H9 (cell line): Measurements from ENCODE around the gene EPC1. TPM values are rescaled to one million over a fixed set of nuclear protein-coding genes. Genes with fewer than 3 reads are reported as not detected.
"Not testable (repeated sequence)": the region's sequence is repeated elsewhere in the genome, so short reads cannot be mapped to it uniquely, and the experiment has no call there.

Experiments used
- DNase-seq: peaks from one replicate; pipeline ENCODE4 v3.0.0-alpha.2; 2017
- H2AFZ ChIP-seq: one replicate; pipeline ENCODE4 v1.6.1; 2013; ENCODE audit warnings: mild to moderate bottlenecking, low read length, control low read depth, moderate library complexity
- H2AK5ac ChIP-seq: 2 replicates; pipeline ENCODE4 v1.6.1; 2013; ENCODE audit warnings: low read length, control low read depth, mixed read lengths; ENCODE audit not compliant: insufficient read length
- H2BK120ac ChIP-seq: one replicate; pipeline ENCODE4 v1.6.1; 2013; ENCODE audit warnings: low read depth, mild to moderate bottlenecking, low read length, control low read depth, inconsistent platforms; ENCODE audit not compliant: poor library complexity, severe bottlenecking
- H2BK12ac ChIP-seq: 2 replicates; pipeline ENCODE4 v1.6.1; 2013; ENCODE audit warnings: low read length, control low read depth, mixed read lengths, low read depth; ENCODE audit not compliant: insufficient read length
- H2BK15ac ChIP-seq: 2 replicates; pipeline ENCODE4 v1.6.1; 2013; ENCODE audit warnings: low read depth, low read length, control low read depth
- H2BK20ac ChIP-seq: one replicate; pipeline ENCODE4 v1.6.1; 2013; ENCODE audit warnings: low read depth, mild to moderate bottlenecking, low read length, control low read depth, inconsistent platforms; ENCODE audit not compliant: poor library complexity, severe bottlenecking
- H2BK5ac ChIP-seq: 2 replicates; pipeline ENCODE4 v1.6.1; 2013; ENCODE audit warnings: low read length, control low read depth, mixed read lengths; ENCODE audit not compliant: insufficient read length
- H3K14ac ChIP-seq: 2 replicates; pipeline ENCODE4 v1.6.1; 2013; ENCODE audit warnings: low read length, control low read depth; ENCODE audit not compliant: insufficient read depth
- H3K18ac ChIP-seq: 2 replicates; pipeline ENCODE4 v1.6.1; 2013; ENCODE audit warnings: low read depth, mild to moderate bottlenecking, mixed read lengths, low read length, control low read depth; ENCODE audit not compliant: insufficient read length
- H3K23ac ChIP-seq: 2 replicates; pipeline ENCODE4 v1.6.1; 2013; ENCODE audit warnings: low read length, control low read depth, mixed read lengths, low read depth; ENCODE audit not compliant: insufficient read length
- H3K23me2 ChIP-seq: 2 replicates; pipeline ENCODE4 v1.6.1; 2013; ENCODE audit warnings: low read depth, mild to moderate bottlenecking, mixed read lengths, low read length, control low read depth; ENCODE audit not compliant: insufficient read length, poor library complexity, severe bottlenecking
- H3K27ac ChIP-seq: 2 replicates; pipeline ENCODE4 v1.5.1; 2013; ENCODE audit warnings: low read length, control low read depth, mixed read lengths, low read depth; ENCODE audit not compliant: insufficient read length
- H3K27me3 ChIP-seq: 2 replicates; pipeline ENCODE4 v1.6.1; 2013; ENCODE audit warnings: low read length, control low read depth, inconsistent platforms; ENCODE audit not compliant: insufficient read depth
- H3K4ac ChIP-seq: 2 replicates; pipeline ENCODE4 v1.6.1; 2013; ENCODE audit warnings: low read depth, mild to moderate bottlenecking, control low read depth, inconsistent platforms, low read length, moderate library complexity
- H3K4me1 ChIP-seq: 2 replicates; pipeline ENCODE4 v1.6.1; 2013; ENCODE audit warnings: low read length, control low read depth, inconsistent platforms; ENCODE audit not compliant: insufficient read depth
- H3K4me2 ChIP-seq: 2 replicates; pipeline ENCODE4 v1.6.1; 2013; ENCODE audit warnings: low read length, control low read depth, mixed read lengths; ENCODE audit not compliant: insufficient read length, insufficient read depth
- H3K56ac ChIP-seq: 2 replicates; pipeline ENCODE4 v1.6.1; 2013; ENCODE audit warnings: low read depth, mild to moderate bottlenecking, mixed read lengths, low read length, control low read depth; ENCODE audit not compliant: insufficient read length
- H3K79me1 ChIP-seq: 2 replicates; pipeline ENCODE4 v1.6.1; 2013; ENCODE audit warnings: low read depth, mild to moderate bottlenecking, moderate library complexity, low read length, control low read depth, inconsistent platforms; ENCODE audit not compliant: insufficient read depth, poor library complexity, severe bottlenecking
- H3K79me2 ChIP-seq: 2 replicates; pipeline ENCODE4 v1.6.1; 2013; ENCODE audit warnings: low read length, control low read depth, inconsistent platforms; ENCODE audit not compliant: insufficient read depth
- H3K9ac ChIP-seq: 2 replicates; pipeline ENCODE4 v1.6.1; 2013; ENCODE audit warnings: low read length, control low read depth, mixed read lengths; ENCODE audit not compliant: insufficient read length; ENCODE audit errors: extremely low read depth
- H3K9me3 ChIP-seq: one replicate; pipeline ENCODE4 v1.6.1; 2013; ENCODE audit warnings: low read depth, low read length, inconsistent platforms; ENCODE audit not compliant: control insufficient read depth
- H3T11ph ChIP-seq: one replicate; pipeline ENCODE4 v1.6.1; 2013; ENCODE audit warnings: mild to moderate bottlenecking, low read length, control low read depth, inconsistent platforms
- H4K20me1 ChIP-seq: one replicate; pipeline ENCODE4 v1.6.1; 2013; ENCODE audit not compliant: control insufficient read depth, insufficient read length, insufficient read depth
- H4K5ac ChIP-seq: 2 replicates; pipeline ENCODE4 v1.6.1; 2013; ENCODE audit warnings: low read depth, mild to moderate bottlenecking, mixed read lengths, low read length, control low read depth; ENCODE audit not compliant: insufficient read length
- H4K8ac ChIP-seq: replicated peaks from 2 replicates; pipeline ENCODE4 v1.6.1; 2013; ENCODE audit warnings: low read length, control low read depth, mixed read lengths, low read depth; ENCODE audit not compliant: insufficient read length
- H4K91ac ChIP-seq: 2 replicates; pipeline ENCODE4 v1.6.1; 2013; ENCODE audit warnings: low read depth, mild to moderate bottlenecking, moderate library complexity, mixed read lengths, low read length, control low read depth; ENCODE audit not compliant: insufficient read length
- H3K27ac Mint-ChIP-seq, 3 experiments: 2 replicates in 2 of 3; 3 replicates in 1 of 3; pipeline ENCODE4 v1.8.0; 2020 to 2021; ENCODE audit warnings: mixed read lengths in 3 of 3, mild to moderate bottlenecking in 1 of 3, moderate library complexity in 1 of 3
- H3K27me3 Mint-ChIP-seq: 2 replicates; pipeline ENCODE4 v1.8.0; 2021; ENCODE audit warnings: low read depth, mild to moderate bottlenecking, moderate library complexity, mixed read lengths
- H3K36me3 Mint-ChIP-seq, 3 experiments: 2 replicates in 2 of 3; 3 replicates in 1 of 3; pipeline ENCODE4 v1.8.0; 2020 to 2021; ENCODE audit warnings: low read depth in 3 of 3, mixed read lengths in 3 of 3; ENCODE audit not compliant: insufficient read depth in 1 of 3
- H3K4me1 Mint-ChIP-seq, 2 experiments: 2 replicates each; pipeline ENCODE4 v1.8.0; 2020; ENCODE audit warnings: mixed read lengths in 2 of 2
- H3K4me3 Mint-ChIP-seq, 2 experiments: 2 replicates in 1 of 2; 3 replicates in 1 of 2; pipeline ENCODE4 v1.8.0; 2020 to 2021; ENCODE audit warnings: mild to moderate bottlenecking in 2 of 2, mixed read lengths in 2 of 2, moderate library complexity in 1 of 2
- H3K9me3 Mint-ChIP-seq, 2 experiments: 2 replicates in 1 of 2; 3 replicates in 1 of 2; pipeline ENCODE4 v1.8.0; 2020; ENCODE audit warnings: mild to moderate bottlenecking in 2 of 2, mixed read lengths in 2 of 2, moderate library complexity in 1 of 2
- CTCF ChIP-seq: fragments of 200-600 bp; sonication (generic); conservative IDR thresholded peaks from 3 replicates; pipeline ENCODE4 v1.8.0; 2021; ENCODE audit warnings: antibody characterized with exemption, mild to moderate bottlenecking
- WGBS: extraction: QIAGEN DNeasy Blood & Tissue Kit; methylation state at CpG from one replicate; pipeline ENCODE4 v1.1.7; 2013; ENCODE audit warnings: missing lambda C conversion rate, low lambda C conversion rate, mixed read lengths; ENCODE audit not compliant: insufficient read length; ENCODE audit errors: extremely low coverage; 5-methylcytosine and 5-hydroxymethylcytosine counted together
- total RNA-seq: library from RNA; stranded (reverse); gene quantifications from 2 replicates; pipeline ENCODE4 v1.2.1, GENCODE V29; 2021

The EPC1 gene
- total RNA-seq, 1 experiment from 2014 or later: 32.5 TPM

- Histone ChIP-seq H3T11ph (no peak overlapping the region), H2BK20ac (no peak overlapping the region), H2BK12ac (no peak overlapping the region), H3K27ac (no peak overlapping the region), H3K79me1 (no peaks in the 10 kb centered on the region), H2AK5ac (no peak overlapping the region), H3K18ac (no peak overlapping the region), H3K27me3 (no peaks in the 10 kb centered on the region), H3K56ac (no peak overlapping the region), H4K91ac (no peak overlapping the region), H3K23me2 (no peaks in the 10 kb centered on the region), H3K23ac (no peak overlapping the region), H4K20me1 (no peaks in the 10 kb centered on the region), H4K5ac (no peak overlapping the region), H2BK120ac (no peak overlapping the region), H2BK15ac (no peak overlapping the region), H3K4me1 (no peaks in the 10 kb centered on the region), H2AFZ (no peak overlapping the region), H3K4me2 (no peak overlapping the region), H4K8ac (no peak overlapping the region), H3K9ac (no peak overlapping the region), H2BK5ac (no peak overlapping the region), H3K4ac (no peak overlapping the region), H3K14ac (no peak overlapping the region), H3K9me3 (no peaks in the 10 kb centered on the region), H3K79me2 (no peaks in the 10 kb centered on the region)
- Mint-ChIP-seq H3K27me3 (no peaks in the 10 kb centered on the region), H3K4me1 (no peaks in the 10 kb centered on the region), H3K36me3 (no peaks in the 10 kb centered on the region), H3K27ac (no peak overlapping the region), H3K9me3 (no peaks in the 10 kb centered on the region), H3K4me3 (no peak overlapping the region)
- DNase-seq: no peak
- WGBS: no CpG with 5 or more reads among the region's 4 CpGs
- no peak for TF ChIP-seq CTCF
These were observed 47.0 kb upstream of the EPC1 start for GRCh38 chr10:32393911-32394310.

GRCh38 chr10:32392284-32392683, 45.3 kb upstream of the EPC1 start:
- H3K79me2 ChIP-seq, H3K23me2 ChIP-seq, H3K56ac ChIP-seq, H2BK5ac ChIP-seq, H2BK20ac ChIP-seq, H2BK15ac ChIP-seq, H3K27me3 ChIP-seq, H2AK5ac ChIP-seq, H3K9me3 Mint-ChIP-seq, H3K36me3 Mint-ChIP-seq, H3K14ac ChIP-seq, H3K4me3 Mint-ChIP-seq, H3K79me1 ChIP-seq, H3K4me1 ChIP-seq, H4K91ac ChIP-seq, H3K4me1 Mint-ChIP-seq, H2AFZ ChIP-seq, H3K27ac ChIP-seq, DNase-seq, H3K4me2 ChIP-seq, H2BK120ac ChIP-seq, H4K5ac ChIP-seq, H3K9me3 ChIP-seq, H3K18ac ChIP-seq, H3K23ac ChIP-seq, H4K8ac ChIP-seq, H3K27me3 Mint-ChIP-seq, H2BK12ac ChIP-seq, H3T11ph ChIP-seq, H3K9ac ChIP-seq, H3K4ac ChIP-seq, H4K20me1 ChIP-seq, H3K27ac Mint-ChIP-seq: not testable (repeated sequence)
